HepG2 (cell line): ENCODE data around the gene COL26A1. TPM values are rescaled to one million over a fixed set of nuclear protein-coding genes. Genes with fewer than 3 reads are reported as not detected.

Experiments used
- HES4 ChIP-seq: sonication (generic); formaldehyde crosslinking; IDR thresholded peaks from 2 replicates; pipeline ENCODE4 v1.9.0; 2021; ENCODE audit warnings: mild to moderate bottlenecking, missing genetic modification reagents, borderline replicate concordance
- KLF16 ChIP-seq, 2 experiments: sonication (generic) in 1 of 2; formaldehyde crosslinking in 1 of 2; IDR thresholded peaks; 2 replicates each; pipeline versions ENCODE4 v1.6.1 to v1.8.0; 2016 to 2023; ENCODE audit warnings: missing genetic modification reagents in 2 of 2, missing compliant biosample characterization in 1 of 2
- MED8 ChIP-seq: sonication (generic); formaldehyde crosslinking; IDR thresholded peaks from 2 replicates; pipeline ENCODE4 v1.8.1; 2023; ENCODE audit warnings: mild to moderate bottlenecking, missing genetic modification reagents; ENCODE audit not compliant: insufficient replicate concordance
- NFIB ChIP-seq: sonication (generic); formaldehyde crosslinking; IDR thresholded peaks from 2 replicates; pipeline ENCODE4 v1.9.0; 2021; ENCODE audit warnings: missing genetic modification reagents, mild to moderate bottlenecking, borderline replicate concordance
- REPIN1 ChIP-seq: sonication (generic); formaldehyde crosslinking; IDR thresholded peaks from 2 replicates; pipeline ENCODE4 v1.8.0; 2022; ENCODE audit warnings: missing genetic modification reagents, low read depth, mild to moderate bottlenecking, borderline replicate concordance
- RFX3 ChIP-seq: IDR thresholded peaks from 2 replicates; pipeline ENCODE4 v1.6.1; 2016; ENCODE audit warnings: missing biosample characterization, missing genetic modification reagents
- SSRP1 ChIP-seq: IDR thresholded peaks from 2 replicates; pipeline ENCODE4 v1.6.1; 2016; ENCODE audit warnings: control low read depth
- TARDBP ChIP-seq: sonication (generic); formaldehyde crosslinking; IDR thresholded peaks from 2 replicates; pipeline ENCODE4 v1.8.0; 2022; ENCODE audit warnings: mild to moderate bottlenecking, missing genetic modification reagents
- TEAD2 ChIP-seq: sonication (generic); formaldehyde crosslinking; IDR thresholded peaks from 2 replicates; pipeline ENCODE4 v1.9.0; 2021; ENCODE audit warnings: missing genetic modification reagents
- ZNF143 ChIP-seq: sonication (generic); formaldehyde crosslinking; IDR thresholded peaks from 2 replicates; pipeline ENCODE4 v1.4.0; 2020; ENCODE audit warnings: missing genetic modification reagents
- ZNF414 ChIP-seq: sonication (generic); formaldehyde crosslinking; IDR thresholded peaks from 2 replicates; pipeline ENCODE4 v1.5.0; 2020; ENCODE audit warnings: missing genetic modification reagents
- ZNF510 ChIP-seq: sonication (generic); formaldehyde crosslinking; IDR thresholded peaks from 2 replicates; pipeline ENCODE4 v1.4.0; 2020; ENCODE audit warnings: low read depth, mild to moderate bottlenecking, missing genetic modification reagents
- ZNF558 ChIP-seq: sonication (generic); formaldehyde crosslinking; IDR thresholded peaks from 2 replicates; pipeline ENCODE4 v1.9.0; 2022; ENCODE audit warnings: mild to moderate bottlenecking, missing genetic modification reagents, borderline replicate concordance
- ZNF615 ChIP-seq: sonication (generic); formaldehyde crosslinking; IDR thresholded peaks from 2 replicates; pipeline ENCODE4 v1.5.0; 2020; ENCODE audit warnings: mild to moderate bottlenecking, missing genetic modification reagents, borderline replicate concordance
- ZZZ3 ChIP-seq: sonication (generic); formaldehyde crosslinking; IDR thresholded peaks from 2 replicates; pipeline ENCODE4 v1.4.0; 2020; ENCODE audit warnings: missing genetic modification reagents, mild to moderate bottlenecking, borderline replicate concordance
- polyA plus RNA-seq, 8 experiments: library from polyadenylated mRNA; depleted of rRNA in 3 of 8; stranded (reverse) in 7 of 8; unstranded in 1 of 8; fragments of >200 nt; fragmentation: Illumina TruSeq in 4 of 8; extraction: Trizol in 4 of 8; gene quantifications; 2 replicates each; pipeline versions ENCODE4 v1.2.1 to v1.2.3, GENCODE V29; 2011 to 2016; ENCODE audit warnings: low read depth in 4 of 8, missing spikeins in 1 of 8, mixed read lengths in 1 of 8; ENCODE audit not compliant: insufficient read depth in 1 of 8
- total RNA-seq, 5 experiments: library from RNA; depleted of rRNA; stranded (reverse); fragments of >200 nt; fragmentation: Illumina TruSeq; extraction: Trizol; gene quantifications; 2 replicates each; pipeline ENCODE4 v1.2.3, GENCODE V29; 2016; ENCODE audit warnings: low read depth in 1 of 5
- TF ChIP-seq, protein P1 (sequence below): sonication (generic); formaldehyde crosslinking; IDR thresholded peaks from 2 replicates; pipeline ENCODE4 v1.4.0; 2020; ENCODE audit warnings: mild to moderate bottlenecking, missing genetic modification reagents
- TF ChIP-seq, protein P2 (sequence below): sonication (generic); formaldehyde crosslinking; IDR thresholded peaks from 2 replicates; pipeline ENCODE4 v1.5.0; 2020; ENCODE audit warnings: mild to moderate bottlenecking, missing genetic modification reagents
- TF ChIP-seq, protein P3 (sequence below): sonication (generic); formaldehyde crosslinking; IDR thresholded peaks from 2 replicates; pipeline ENCODE4 v1.5.1; 2020; ENCODE audit warnings: mild to moderate bottlenecking, moderate library complexity, missing genetic modification reagents
- TF ChIP-seq, protein P4 (sequence below): sonication (generic); formaldehyde crosslinking; IDR thresholded peaks from 2 replicates; pipeline ENCODE4 v1.4.0; 2020; ENCODE audit warnings: missing genetic modification reagents

Gene COL26A1
- total and polyA plus RNA-seq, 2 of the 13 experiments (the other 11 are each of a cell fraction or from before 2014, with no cell fraction given) = 7.8 to 9.2 TPM

DNA sequence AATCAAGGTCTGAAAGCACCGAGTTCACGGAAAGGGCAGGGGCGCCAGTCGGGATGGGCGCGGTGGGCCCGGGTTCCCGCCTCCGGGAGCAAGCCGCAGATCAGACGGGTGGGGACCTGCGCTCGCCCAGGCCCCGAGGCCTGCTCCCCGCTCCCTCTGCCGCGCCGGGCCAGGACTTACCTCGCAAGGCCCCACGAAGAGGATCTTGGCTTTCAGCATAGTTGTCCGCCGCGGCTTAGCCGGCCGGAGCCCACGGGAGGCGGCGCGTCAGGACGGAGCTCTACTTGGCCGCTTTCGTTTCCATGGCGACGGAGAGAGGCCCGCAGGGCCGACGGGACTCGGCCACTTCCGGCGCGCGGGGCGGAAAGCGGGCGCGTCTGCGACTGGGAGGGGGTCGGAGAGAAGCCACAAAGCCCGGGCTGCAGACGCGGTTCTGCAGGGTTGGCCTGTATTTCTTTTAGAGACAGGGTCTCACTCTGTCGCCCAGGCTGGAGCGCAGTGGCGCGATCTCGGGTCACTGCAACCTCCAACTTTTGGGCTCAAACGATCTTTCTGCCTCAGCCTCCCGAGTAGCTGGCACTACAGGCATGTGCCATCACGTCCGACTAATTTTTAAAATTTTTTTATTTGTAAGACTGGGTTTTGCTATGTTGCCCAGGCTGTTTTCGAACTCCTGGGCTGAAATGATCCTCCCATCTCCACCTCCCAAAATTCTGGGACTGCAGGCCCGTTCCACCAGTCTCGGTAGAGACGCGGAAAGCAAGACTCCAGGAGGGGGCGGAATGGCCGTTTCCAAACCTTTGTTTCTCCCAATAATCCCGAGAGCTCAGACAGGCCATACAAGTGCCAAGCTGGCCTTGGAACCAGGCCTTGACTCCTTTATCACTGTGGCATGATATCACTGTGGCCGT is 40.9 kb upstream of the COL26A1 start, which contains the start of gene IFT22 (continued):
- TF ChIP-seq, protein P1, sequence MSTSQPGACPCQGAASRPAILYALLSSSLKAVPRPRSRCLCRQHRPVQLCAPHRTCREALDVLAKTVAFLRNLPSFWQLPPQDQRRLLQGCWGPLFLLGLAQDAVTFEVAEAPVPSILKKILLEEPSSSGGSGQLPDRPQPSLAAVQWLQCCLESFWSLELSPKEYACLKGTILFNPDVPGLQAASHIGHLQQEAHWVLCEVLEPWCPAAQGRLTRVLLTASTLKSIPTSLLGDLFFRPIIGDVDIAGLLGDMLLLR (CRISPR knock-in tag) = no peak
- no peak for TF ChIP-seq ZNF510 (CRISPR knock-in tag)
- TF ChIP-seq ZNF414 (CRISPR knock-in tag) = peak; percentile 61; the same call in 1 of the 2 replicates
- TF ChIP-seq, protein P2, sequence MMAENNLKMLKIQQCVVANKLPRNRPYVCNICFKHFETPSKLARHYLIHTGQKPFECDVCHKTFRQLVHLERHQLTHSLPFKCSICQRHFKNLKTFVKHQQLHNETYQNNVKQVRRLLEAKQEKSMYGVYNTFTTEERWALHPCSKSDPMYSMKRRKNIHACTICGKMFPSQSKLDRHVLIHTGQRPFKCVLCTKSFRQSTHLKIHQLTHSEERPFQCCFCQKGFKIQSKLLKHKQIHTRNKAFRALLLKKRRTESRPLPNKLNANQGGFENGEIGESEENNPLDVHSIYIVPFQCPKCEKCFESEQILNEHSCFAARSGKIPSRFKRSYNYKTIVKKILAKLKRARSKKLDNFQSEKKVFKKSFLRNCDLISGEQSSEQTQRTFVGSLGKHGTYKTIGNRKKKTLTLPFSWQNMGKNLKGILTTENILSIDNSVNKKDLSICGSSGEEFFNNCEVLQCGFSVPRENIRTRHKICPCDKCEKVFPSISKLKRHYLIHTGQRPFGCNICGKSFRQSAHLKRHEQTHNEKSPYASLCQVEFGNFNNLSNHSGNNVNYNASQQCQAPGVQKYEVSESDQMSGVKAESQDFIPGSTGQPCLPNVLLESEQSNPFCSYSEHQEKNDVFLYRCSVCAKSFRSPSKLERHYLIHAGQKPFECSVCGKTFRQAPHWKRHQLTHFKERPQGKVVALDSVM = no peak; the same call in 1 of the 2 replicates
- peak; percentile 90 for TF ChIP-seq RFX3 (CRISPR knock-in tag)
- TF ChIP-seq ZZZ3 (CRISPR knock-in tag) = no peak
- 0 out of 2 replicates have a peak, but pooled peaks have one; percentile 31 for TF ChIP-seq HES4
- no peak for TF ChIP-seq NFIB (CRISPR knock-in tag)
- peak in 1 of 2 experiments; percentile 16; a peak in 1 of 4 replicates for TF ChIP-seq KLF16 (CRISPR knock-in tag; IDR thresholded peaks at IDR 0.05)
- 0 out of 2 replicates have a peak, but pooled peaks have one; percentile 12 for TF ChIP-seq TARDBP (CRISPR knock-in tag)
- TF ChIP-seq ZNF615 (CRISPR knock-in tag) = 0 out of 2 replicates have a peak, but pooled peaks have one; percentile 35
- TF ChIP-seq MED8 = no peak
- TF ChIP-seq SSRP1 (CRISPR knock-in tag) = no peak
- peak; percentile 88 for TF ChIP-seq ZNF143 (CRISPR knock-in tag)
- TF ChIP-seq, protein P3, sequence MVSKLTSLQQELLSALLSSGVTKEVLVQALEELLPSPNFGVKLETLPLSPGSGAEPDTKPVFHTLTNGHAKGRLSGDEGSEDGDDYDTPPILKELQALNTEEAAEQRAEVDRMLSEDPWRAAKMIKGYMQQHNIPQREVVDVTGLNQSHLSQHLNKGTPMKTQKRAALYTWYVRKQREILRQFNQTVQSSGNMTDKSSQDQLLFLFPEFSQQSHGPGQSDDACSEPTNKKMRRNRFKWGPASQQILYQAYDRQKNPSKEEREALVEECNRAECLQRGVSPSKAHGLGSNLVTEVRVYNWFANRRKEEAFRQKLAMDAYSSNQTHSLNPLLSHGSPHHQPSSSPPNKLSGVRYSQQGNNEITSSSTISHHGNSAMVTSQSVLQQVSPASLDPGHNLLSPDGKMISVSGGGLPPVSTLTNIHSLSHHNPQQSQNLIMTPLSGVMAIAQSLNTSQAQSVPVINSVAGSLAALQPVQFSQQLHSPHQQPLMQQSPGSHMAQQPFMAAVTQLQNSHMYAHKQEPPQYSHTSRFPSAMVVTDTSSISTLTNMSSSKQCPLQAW (CRISPR knock-in tag) = peak; percentile 89
- 0 out of 2 replicates have a peak, but pooled peaks have one; percentile 57 for TF ChIP-seq ZNF558
- TF ChIP-seq REPIN1 (CRISPR knock-in tag) = peak; percentile 27; the same call in 1 of the 2 replicates
- TF ChIP-seq, protein P4, sequence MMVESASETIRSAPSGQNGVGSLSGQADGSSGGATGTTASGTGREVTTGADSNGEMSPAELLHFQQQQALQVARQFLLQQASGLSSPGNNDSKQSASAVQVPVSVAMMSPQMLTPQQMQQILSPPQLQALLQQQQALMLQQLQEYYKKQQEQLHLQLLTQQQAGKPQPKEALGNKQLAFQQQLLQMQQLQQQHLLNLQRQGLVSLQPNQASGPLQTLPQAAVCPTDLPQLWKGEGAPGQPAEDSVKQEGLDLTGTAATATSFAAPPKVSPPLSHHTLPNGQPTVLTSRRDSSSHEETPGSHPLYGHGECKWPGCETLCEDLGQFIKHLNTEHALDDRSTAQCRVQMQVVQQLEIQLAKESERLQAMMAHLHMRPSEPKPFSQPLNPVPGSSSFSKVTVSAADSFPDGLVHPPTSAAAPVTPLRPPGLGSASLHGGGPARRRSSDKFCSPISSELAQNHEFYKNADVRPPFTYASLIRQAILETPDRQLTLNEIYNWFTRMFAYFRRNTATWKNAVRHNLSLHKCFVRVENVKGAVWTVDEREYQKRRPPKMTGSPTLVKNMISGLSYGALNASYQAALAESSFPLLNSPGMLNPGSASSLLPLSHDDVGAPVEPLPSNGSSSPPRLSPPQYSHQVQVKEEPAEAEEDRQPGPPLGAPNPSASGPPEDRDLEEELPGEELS (CRISPR knock-in tag) = no peak; the same call in 1 of the 2 replicates
- no peak for TF ChIP-seq TEAD2 (CRISPR knock-in tag)
